HEK293T (cell line): ENCODE results near the gene STOML1.
"Not testable (repeated sequence)": the region's sequence is repeated elsewhere in the genome, so short reads cannot be mapped to it uniquely, and the experiment has no call there.

ENCODE experiments used
- ARNT ChIP-seq: fragments of 450-650 bp; IDR thresholded peaks from 2 replicates; pipeline ENCODE4 v1.6.1; 2017; ENCODE audit warnings: mild to moderate bottlenecking
- BHLHE40 ChIP-seq: fragments of 450-650 bp; IDR thresholded peaks from 2 replicates; pipeline ENCODE4 v1.6.1; 2016; ENCODE audit warnings: mild to moderate bottlenecking, moderate library complexity, borderline replicate concordance
- FOXA1 ChIP-seq: fragments of 450-650 bp; IDR thresholded peaks from 2 replicates; pipeline ENCODE4 v1.6.1; 2016; ENCODE audit warnings: mild to moderate bottlenecking
- FOXK2 ChIP-seq: fragments of 450-650 bp; IDR thresholded peaks from 2 replicates; pipeline ENCODE4 v1.6.1; 2016; ENCODE audit warnings: mild to moderate bottlenecking
- FOXM1 ChIP-seq: fragments of 450-650 bp; IDR thresholded peaks from 2 replicates; pipeline ENCODE4 v1.6.1; 2017; ENCODE audit warnings: mild to moderate bottlenecking, borderline replicate concordance
- HDGF ChIP-seq: fragments of 450-650 bp; IDR thresholded peaks from 2 replicates; pipeline ENCODE4 v1.6.1; 2017; ENCODE audit warnings: antibody characterized with exemption, borderline replicate concordance
- LEF1 ChIP-seq: fragments of 450-650 bp; IDR thresholded peaks from 2 replicates; pipeline ENCODE4 v1.6.1; 2017; ENCODE audit warnings: mild to moderate bottlenecking, borderline replicate concordance
- NFRKB ChIP-seq: fragments of 450-650 bp; IDR thresholded peaks from 2 replicates; pipeline ENCODE4 v1.6.1; 2016; ENCODE audit warnings: mild to moderate bottlenecking, moderate library complexity
- SP1 ChIP-seq: fragments of 450-650 bp; IDR thresholded peaks from 2 replicates; pipeline ENCODE4 v1.6.1; 2017
- SUZ12 ChIP-seq: fragments of 450-650 bp; IDR thresholded peaks from 2 replicates; pipeline ENCODE4 v1.6.1; 2016; ENCODE audit warnings: mild to moderate bottlenecking
- ZNF384 ChIP-seq: fragments of 450-650 bp; IDR thresholded peaks from 2 replicates; pipeline ENCODE4 v1.6.1; 2016

GRCh38 chr15:73975440-73976125 is 16.5 kb downstream of the STOML1 start:
- TF ChIP-seq ZNF384, SP1, NFRKB, FOXK2, LEF1, BHLHE40, FOXM1, ARNT, FOXA1, HDGF, SUZ12: not testable (repeated sequence)
